GM18508 (cell line): ENCODE results near the gene MEA1.

ENCODE experiments used
- ATAC-seq: cut with Tn5 transposase; IDR thresholded peaks from one replicate; pipeline ENCODE4 v1.9.1; 2021; ENCODE audit warnings: moderate number of reproducible peaks; ENCODE audit not compliant: insufficient read depth, unreplicated experiment

The MEA1 gene

GRCh38 chr6:42978487-42978838 is 35.3 kb downstream of the MEA1 start:
- no peak for ATAC-seq

GRCh38 chr6:42974919-42975505 is 38.7 kb downstream of the MEA1 start:
- no peak for ATAC-seq

- ATAC-seq: no peak
Measured at GRCh38 chr6:42973926-42974325, 39.8 kb downstream of the MEA1 start.

GRCh38 chr6:42971746-42972327 is 41.9 kb downstream of the MEA1 start:
- no peak for ATAC-seq

GRCh38 chr6:42970871-42971612 is 42.7 kb downstream of the MEA1 start:
- no peak for ATAC-seq

- no peak for ATAC-seq
Measured at GRCh38 chr6:42969934-42970333, 43.8 kb downstream of the MEA1 start.

GRCh38 chr6:42969431-42969830 is 44.3 kb downstream of the MEA1 start:
- no peak for ATAC-seq

- ATAC-seq: no peak
Measured at GRCh38 chr6:42968783-42969182, 45.0 kb downstream of the MEA1 start.

GRCh38 chr6:42968126-42968701 is 45.5 kb downstream of the MEA1 start:
- ATAC-seq: no peak

- ATAC-seq: no peak
Measured at GRCh38 chr6:42967228-42967627, 46.5 kb downstream of the MEA1 start.

- no peak for ATAC-seq
Measured at GRCh38 chr6:42966571-42966970, 47.2 kb downstream of the MEA1 start.

GRCh38 chr6:42963855-42964605 is 49.7 kb downstream of the MEA1 start:
- ATAC-seq: no peak

- ATAC-seq: no peak
Measured at GRCh38 chr6:42963179-42963854, 50.4 kb downstream of the MEA1 start.

GRCh38 chr6:42962502-42963178 is 51.1 kb downstream of the MEA1 start:
- ATAC-seq: no peak

- ATAC-seq: no peak
Measured at GRCh38 chr6:42962096-42962495, 51.6 kb downstream of the MEA1 start.
